Mammary epithelial cell (primary cell): ENCODE data around the gene ANKRD29.

ENCODE experiments used
- CTCF ChIP-seq, 2 donors: IDR thresholded peaks in 1 of 2; conservative IDR thresholded peaks in 1 of 2; 2 replicates each; pipeline ENCODE4 v1.5.1; 2011 to 2012; ENCODE audit warnings: inconsistent platforms in 2 of 2, low read length in 2 of 2, mild to moderate bottlenecking in 2 of 2, control low read depth in 1 of 2, low read depth in 1 of 2; ENCODE audit not compliant: insufficient read depth in 1 of 2; ENCODE audit errors: extremely low read depth in 1 of 2
- EZH2 ChIP-seq: IDR thresholded peaks from 2 replicates; pipeline ENCODE4 v1.6.1; 2012; ENCODE audit warnings: low read length, inconsistent platforms, borderline replicate concordance

- TF ChIP-seq CTCF (conservative IDR thresholded peaks at IDR 0.05 in 1 of 2, IDR thresholded peaks at IDR 0.05 in 1 of 2; ENCODE audit: extremely low read depth in 1 of 2, insufficient read depth in 1 of 2, low read depth in 1 of 2, low read length in 2 of 2) (no peak), EZH2 (no peak)
Measured at GRCh38 chr18:23667114-23667513, 4.4 kb upstream of the ANKRD29 start.
